HEK293T (cell line): Measurements from ENCODE around the gene IL12RB2.

Experiments
- CTCF ChIA-PET: fragments of 350-600 bp; formaldehyde crosslinking; extraction: SDS; loops from one replicate; lab custom pipeline; 2021; ENCODE audit warnings: antibody characterized with exemption, inconsistent platforms; lab: Yijun Ruan, JAX
- POLR2A ChIA-PET: fragments of 350-600 bp; formaldehyde crosslinking; extraction: SDS; loops from one replicate; lab custom pipeline; 2020; ENCODE audit warnings: antibody characterized with exemption, inconsistent platforms; lab: Yijun Ruan, JAX
- DNase-seq: peaks from one replicate; pipeline ENCODE4 v3.0.0; 2012; ENCODE audit warnings: mixed read lengths; ENCODE audit errors: extremely low spot score
- ARNT ChIP-seq: fragments of 450-650 bp; IDR thresholded peaks from 2 replicates; pipeline ENCODE4 v1.6.1; 2017; ENCODE audit warnings: mild to moderate bottlenecking
- BHLHE40 ChIP-seq: fragments of 450-650 bp; IDR thresholded peaks from 2 replicates; pipeline ENCODE4 v1.6.1; 2016; ENCODE audit warnings: mild to moderate bottlenecking, moderate library complexity, borderline replicate concordance
- CTBP1 ChIP-seq: fragments of 450-650 bp; IDR thresholded peaks from 2 replicates; pipeline ENCODE4 v1.6.1; 2016; ENCODE audit warnings: borderline replicate concordance
- ELF4 ChIP-seq: fragments of 450-650 bp; IDR thresholded peaks from 2 replicates; pipeline ENCODE4 v1.6.1; 2017; ENCODE audit warnings: antibody characterized with exemption
- FOXA1 ChIP-seq: fragments of 450-650 bp; IDR thresholded peaks from 2 replicates; pipeline ENCODE4 v1.6.1; 2016; ENCODE audit warnings: mild to moderate bottlenecking
- FOXK2 ChIP-seq: fragments of 450-650 bp; IDR thresholded peaks from 2 replicates; pipeline ENCODE4 v1.6.1; 2016; ENCODE audit warnings: mild to moderate bottlenecking
- FOXM1 ChIP-seq: fragments of 450-650 bp; IDR thresholded peaks from 2 replicates; pipeline ENCODE4 v1.6.1; 2017; ENCODE audit warnings: mild to moderate bottlenecking, borderline replicate concordance
- HDGF ChIP-seq: fragments of 450-650 bp; IDR thresholded peaks from 2 replicates; pipeline ENCODE4 v1.6.1; 2017; ENCODE audit warnings: antibody characterized with exemption, borderline replicate concordance
- L3MBTL2 ChIP-seq: fragments of 450-650 bp; conservative IDR thresholded peaks from 2 replicates; pipeline ENCODE4 v1.6.1; 2016; ENCODE audit warnings: mild to moderate bottlenecking
- LEF1 ChIP-seq: fragments of 450-650 bp; IDR thresholded peaks from 2 replicates; pipeline ENCODE4 v1.6.1; 2017; ENCODE audit warnings: mild to moderate bottlenecking, borderline replicate concordance
- NFRKB ChIP-seq: fragments of 450-650 bp; IDR thresholded peaks from 2 replicates; pipeline ENCODE4 v1.6.1; 2016; ENCODE audit warnings: mild to moderate bottlenecking, moderate library complexity
- PKNOX1 ChIP-seq: fragments of 450-650 bp; IDR thresholded peaks from 2 replicates; pipeline ENCODE4 v1.6.1; 2016
- SP1 ChIP-seq: fragments of 450-650 bp; IDR thresholded peaks from 2 replicates; pipeline ENCODE4 v1.6.1; 2017
- SUZ12 ChIP-seq: fragments of 450-650 bp; IDR thresholded peaks from 2 replicates; pipeline ENCODE4 v1.6.1; 2016; ENCODE audit warnings: mild to moderate bottlenecking
- TARDBP ChIP-seq: fragments of 450-650 bp; IDR thresholded peaks from 2 replicates; pipeline ENCODE4 v1.6.1; 2016
- ZNF384 ChIP-seq: fragments of 450-650 bp; IDR thresholded peaks from 2 replicates; pipeline ENCODE4 v1.6.1; 2016

Gene IL12RB2

GRCh38 chr1:67371043-67371442, 63.4 kb downstream of the IL12RB2 start:
- POLR2A ChIA-PET = no interaction called here
- CTCF ChIA-PET = no interaction called here
- DNase-seq = no peak
- no peak for TF ChIP-seq SP1
- TF ChIP-seq HDGF = no peak
- no peak for TF ChIP-seq ELF4
- no peak for TF ChIP-seq L3MBTL2
- no peak for TF ChIP-seq ARNT
- no peak for TF ChIP-seq FOXM1
- no peak for TF ChIP-seq LEF1
- no peak for TF ChIP-seq ZNF384
- no peak for TF ChIP-seq FOXK2
- TF ChIP-seq SUZ12 = no peak
- no peak for TF ChIP-seq NFRKB
- no peak for TF ChIP-seq PKNOX1
- no peak for TF ChIP-seq FOXA1
- TF ChIP-seq TARDBP = no peak
- TF ChIP-seq CTBP1 = no peak
- no peak for TF ChIP-seq BHLHE40

GRCh38 chr1:67371681-67372080, 64.0 kb downstream of the IL12RB2 start:
- CTCF ChIA-PET = no interaction called here
- TF ChIP-seq PKNOX1 (no peak), SP1 (no peak), TARDBP (no peak), BHLHE40 (no peak), ELF4 (no peak), FOXM1 (no peak), NFRKB (no peak), ARNT (no peak), L3MBTL2 (no peak), FOXA1 (no peak), FOXK2 (no peak), HDGF (no peak), SUZ12 (no peak), ZNF384 (no peak), LEF1 (no peak), CTBP1 (no peak)
- no peak for DNase-seq
- POLR2A ChIA-PET = no interaction called here

GRCh38 chr1:67372136-67372535, 64.5 kb downstream of the IL12RB2 start:
- TF ChIP-seq L3MBTL2 (no peak), ARNT (no peak), NFRKB (no peak), BHLHE40 (no peak), CTBP1 (no peak), HDGF (no peak), FOXA1 (no peak), TARDBP (no peak), SP1 (no peak), FOXK2 (no peak), LEF1 (no peak), PKNOX1 (no peak), ZNF384 (no peak), SUZ12 (no peak), FOXM1 (no peak), ELF4 (no peak)
- POLR2A ChIA-PET = no interaction called here
- CTCF ChIA-PET = interaction anchor here (0.7 kb wide), 1 partner anchor 657 kb away, joined by 3 read pairs; no protein-coding TSS in a partner anchor
- no peak for DNase-seq

GRCh38 chr1:67372898-67373297, 65.2 kb downstream of the IL12RB2 start:
- POLR2A ChIA-PET = no interaction called here
- no peak for DNase-seq
- CTCF ChIA-PET = no interaction called here

GRCh38 chr1:67376381-67376780, 68.7 kb downstream of the IL12RB2 start:
- ChIA-PET POLR2A (no interaction called here), CTCF (no interaction called here)
- no peak for DNase-seq
- TF ChIP-seq BHLHE40 = no peak
- no peak for TF ChIP-seq SUZ12
- no peak for TF ChIP-seq FOXA1
- TF ChIP-seq SP1 = no peak
- TF ChIP-seq PKNOX1 = no peak
- no peak for TF ChIP-seq ELF4
- no peak for TF ChIP-seq ZNF384
- no peak for TF ChIP-seq ARNT
- TF ChIP-seq L3MBTL2 = no peak
- TF ChIP-seq HDGF = no peak
- no peak for TF ChIP-seq TARDBP
- TF ChIP-seq LEF1 = no peak
- no peak for TF ChIP-seq FOXK2
- TF ChIP-seq FOXM1 = no peak
- TF ChIP-seq NFRKB = no peak

More at GRCh38 chr1:67372898-67373297, 65.2 kb downstream of the IL12RB2 start:
- no peak for TF ChIP-seq FOXM1
- no peak; the same call in 1 of the 2 replicates for TF ChIP-seq ARNT
- TF ChIP-seq BHLHE40 = no peak
- TF ChIP-seq ELF4 = no peak

GRCh38 chr1:67377253-67377652, 69.6 kb downstream of the IL12RB2 start:
- CTCF ChIA-PET = interaction anchor here (0.6 kb wide), 1 partner anchor 13 kb away, joined by 3 read pairs; no protein-coding TSS in a partner anchor
- DNase-seq = no peak
- POLR2A ChIA-PET = no interaction called here
- TF ChIP-seq SUZ12 = no peak
- TF ChIP-seq FOXA1 = no peak
- TF ChIP-seq LEF1 = no peak
- no peak for TF ChIP-seq NFRKB
- no peak for TF ChIP-seq FOXK2
- no peak for TF ChIP-seq TARDBP
